Choroid plexus epithelial cell (primary cell): Measurements from ENCODE around the gene NOCT.

Experiments used
- DNase-seq: peaks from one replicate; pipeline ENCODE4 v3.0.0-alpha.2; 2010; ENCODE audit warnings: low read depth
- H3K4me3 ChIP-seq: 2 replicates; pipeline ENCODE4 v1.5.1; 2011; ENCODE audit warnings: low read depth, mild to moderate bottlenecking, control low read depth, low read length, moderate library complexity
- TF ChIP-seq, protein P1 (sequence below): conservative IDR thresholded peaks from 2 replicates; pipeline ENCODE4 v1.5.1; 2011; ENCODE audit warnings: low read depth, mild to moderate bottlenecking, control low read depth, inconsistent platforms, low read length, moderate library complexity

The NOCT gene

GRCh38 chr4:139092271-139092670 is 76.7 kb downstream of the NOCT start:
- no peak overlapping the region for H3K4me3 ChIP-seq
- no peak for DNase-seq
- TF ChIP-seq, protein P1, sequence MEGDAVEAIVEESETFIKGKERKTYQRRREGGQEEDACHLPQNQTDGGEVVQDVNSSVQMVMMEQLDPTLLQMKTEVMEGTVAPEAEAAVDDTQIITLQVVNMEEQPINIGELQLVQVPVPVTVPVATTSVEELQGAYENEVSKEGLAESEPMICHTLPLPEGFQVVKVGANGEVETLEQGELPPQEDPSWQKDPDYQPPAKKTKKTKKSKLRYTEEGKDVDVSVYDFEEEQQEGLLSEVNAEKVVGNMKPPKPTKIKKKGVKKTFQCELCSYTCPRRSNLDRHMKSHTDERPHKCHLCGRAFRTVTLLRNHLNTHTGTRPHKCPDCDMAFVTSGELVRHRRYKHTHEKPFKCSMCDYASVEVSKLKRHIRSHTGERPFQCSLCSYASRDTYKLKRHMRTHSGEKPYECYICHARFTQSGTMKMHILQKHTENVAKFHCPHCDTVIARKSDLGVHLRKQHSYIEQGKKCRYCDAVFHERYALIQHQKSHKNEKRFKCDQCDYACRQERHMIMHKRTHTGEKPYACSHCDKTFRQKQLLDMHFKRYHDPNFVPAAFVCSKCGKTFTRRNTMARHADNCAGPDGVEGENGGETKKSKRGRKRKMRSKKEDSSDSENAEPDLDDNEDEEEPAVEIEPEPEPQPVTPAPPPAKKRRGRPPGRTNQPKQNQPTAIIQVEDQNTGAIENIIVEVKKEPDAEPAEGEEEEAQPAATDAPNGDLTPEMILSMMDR = no peak
